ENCODE data around the gene SFR1. TPM values are rescaled to one million over a fixed set of nuclear protein-coding genes. Genes with fewer than 3 reads are reported as not detected.

The SFR1 gene
- total RNA-seq, 4 donors from 2014 or later, result 4.7 to 26.2 (median 8.4) TPM

DNA sequence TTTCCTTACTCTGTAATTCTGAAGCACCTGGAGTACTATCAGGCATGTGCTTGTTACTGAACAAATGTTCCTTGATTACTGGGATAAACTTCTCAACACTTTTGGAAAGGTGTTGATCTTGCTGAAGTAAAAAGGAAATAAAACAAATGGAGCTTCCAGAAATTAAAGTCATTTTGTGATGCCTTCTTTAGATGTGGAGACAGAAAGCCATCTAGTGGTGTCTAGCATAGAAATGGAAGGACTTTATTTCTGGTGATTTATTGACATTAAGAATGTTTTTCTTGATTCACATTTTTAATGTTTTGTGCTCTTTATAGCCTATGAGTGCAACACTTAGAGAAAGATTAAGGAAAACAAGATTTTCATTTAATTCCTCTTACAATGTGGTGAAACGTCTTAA, 1.4 kb downstream of the SFR1 start:
- DNase-seq (ENCODE audit: low spot score in 2 of 2), result no peak
- H3K27me3 ChIP-seq, result no peaks in the 10 kb centered on the region
- H3K4me3 ChIP-seq, result no peak overlapping the region
- H3K36me3 ChIP-seq, result peaks cover 0 to 17% (median 0%) of the 10 kb centered on the region in 3 donors
- peaks cover 0 to 28% (median 14%) of the 10 kb centered on the region in 4 donors for H3K4me1 ChIP-seq
- peak overlapping the region in 3 of 4 donors; percentile 85 to 99 (median 98) for H3K27ac ChIP-seq
- H3K9me3 ChIP-seq, result no peaks in the 10 kb centered on the region
- TF ChIP-seq EP300 (IDR thresholded peaks at IDR 0.05) (no peak), POLR2A (IDR thresholded peaks at IDR 0.05) (no peak)
- TF ChIP-seq, protein P1, sequence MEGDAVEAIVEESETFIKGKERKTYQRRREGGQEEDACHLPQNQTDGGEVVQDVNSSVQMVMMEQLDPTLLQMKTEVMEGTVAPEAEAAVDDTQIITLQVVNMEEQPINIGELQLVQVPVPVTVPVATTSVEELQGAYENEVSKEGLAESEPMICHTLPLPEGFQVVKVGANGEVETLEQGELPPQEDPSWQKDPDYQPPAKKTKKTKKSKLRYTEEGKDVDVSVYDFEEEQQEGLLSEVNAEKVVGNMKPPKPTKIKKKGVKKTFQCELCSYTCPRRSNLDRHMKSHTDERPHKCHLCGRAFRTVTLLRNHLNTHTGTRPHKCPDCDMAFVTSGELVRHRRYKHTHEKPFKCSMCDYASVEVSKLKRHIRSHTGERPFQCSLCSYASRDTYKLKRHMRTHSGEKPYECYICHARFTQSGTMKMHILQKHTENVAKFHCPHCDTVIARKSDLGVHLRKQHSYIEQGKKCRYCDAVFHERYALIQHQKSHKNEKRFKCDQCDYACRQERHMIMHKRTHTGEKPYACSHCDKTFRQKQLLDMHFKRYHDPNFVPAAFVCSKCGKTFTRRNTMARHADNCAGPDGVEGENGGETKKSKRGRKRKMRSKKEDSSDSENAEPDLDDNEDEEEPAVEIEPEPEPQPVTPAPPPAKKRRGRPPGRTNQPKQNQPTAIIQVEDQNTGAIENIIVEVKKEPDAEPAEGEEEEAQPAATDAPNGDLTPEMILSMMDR (IDR thresholded peaks at IDR 0.05), result peak in 2 of 5 experiments; percentile 14 to 20
- WGBS, 2 donors, result 48 to 53% methylated on average over 1 of the region's 1 CpG

DNA sequence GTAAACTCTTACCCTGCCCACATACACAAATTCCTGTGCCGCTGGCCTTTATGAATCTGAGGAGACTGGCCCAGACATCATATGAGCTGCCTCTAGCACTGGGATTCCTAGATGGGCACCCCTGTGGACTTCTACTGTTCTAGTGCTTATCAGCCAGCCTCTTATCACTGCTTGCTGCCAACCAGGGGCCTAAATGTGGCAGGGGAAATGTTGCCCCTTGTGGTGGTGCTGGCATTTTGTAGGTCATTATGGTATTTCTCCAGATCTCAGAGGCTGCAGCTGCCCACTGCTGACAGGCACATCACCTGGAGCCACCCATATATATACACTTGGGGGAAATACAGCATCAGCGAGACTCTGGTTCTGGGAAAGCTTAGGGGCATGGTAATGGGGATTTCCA, 5.4 kb downstream of the SFR1 start:
- Histone ChIP-seq H3K4me1 (peaks cover 0 to 12% (median 2%) of the 10 kb centered on the region in 4 donors), H3K27ac (peak overlapping the region in 2 of 4 donors; percentile 10 to 40), H3K4me3 (no peak overlapping the region), H3K27me3 (no peaks in the 10 kb centered on the region), H3K9me3 (no peaks in the 10 kb centered on the region), H3K36me3 (peaks cover 0 to 17% (median 0%) of the 10 kb centered on the region in 3 donors)
- 55 to 67% methylated on average over 2 of the region's 2 CpGs for WGBS, 2 donors
- TF ChIP-seq POLR2A (IDR thresholded peaks at IDR 0.05) (no peak), EP300 (IDR thresholded peaks at IDR 0.05) (no peak)
- TF ChIP-seq, protein P1 (IDR thresholded peaks at IDR 0.05), result no peak
- no peak for DNase-seq (ENCODE audit: low spot score in 2 of 2)

DNA sequence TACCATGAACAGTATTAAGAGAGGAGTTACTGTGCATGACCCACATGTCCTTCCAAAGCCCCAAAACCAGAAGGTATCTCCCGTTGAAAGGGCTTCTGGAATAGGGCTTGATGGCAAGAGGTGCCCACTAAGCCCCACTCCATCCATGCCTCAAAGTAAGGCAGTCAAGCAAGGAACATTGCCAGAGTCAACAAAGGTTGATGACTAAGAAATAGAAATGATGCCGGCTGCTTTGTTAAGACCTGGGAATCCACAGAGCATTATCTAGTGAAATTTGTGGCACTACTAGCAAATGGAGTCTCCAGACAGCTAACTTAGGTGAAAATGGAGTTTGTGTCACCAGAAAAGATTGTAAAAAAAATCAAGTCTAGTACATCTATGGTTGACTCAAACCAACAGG, 6.2 kb downstream of the SFR1 start:
- Histone ChIP-seq H3K27me3 (no peaks in the 10 kb centered on the region), H3K36me3 (peaks cover 0 to 17% (median 0%) of the 10 kb centered on the region in 3 donors), H3K9me3 (no peaks in the 10 kb centered on the region), H3K27ac (no peak overlapping the region), H3K4me1 (peaks cover 0 to 4% (median 0%) of the 10 kb centered on the region in 4 donors), H3K4me3 (no peak overlapping the region)
- DNase-seq (ENCODE audit: low spot score in 2 of 2), result no peak
- 79 to 81% methylated on average over 2 of the region's 2 CpGs for WGBS, 2 donors
- no peak for TF ChIP-seq POLR2A (IDR thresholded peaks at IDR 0.05)
- no peak for TF ChIP-seq EP300 (IDR thresholded peaks at IDR 0.05)

DNA sequence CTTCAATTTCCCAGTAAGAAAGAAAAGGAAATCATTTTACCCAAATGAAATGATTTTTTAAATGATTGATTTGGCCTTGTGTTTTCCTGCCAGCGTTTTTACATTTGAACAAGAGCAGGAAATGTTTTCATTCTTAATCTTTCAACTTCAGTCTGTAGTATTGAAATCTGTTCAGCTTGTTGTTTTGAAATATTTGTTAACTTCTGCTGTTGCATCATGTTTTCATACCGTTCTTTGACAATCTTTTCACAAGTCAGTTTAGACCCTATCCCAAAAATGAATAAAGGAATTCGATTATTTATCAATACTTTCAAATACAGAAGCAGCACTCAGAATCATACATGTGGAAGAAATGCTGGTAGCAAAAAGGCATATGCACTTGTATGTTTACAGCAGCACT, 8.1 kb downstream of the SFR1 start:
- Histone ChIP-seq H3K9me3 (no peaks in the 10 kb centered on the region), H3K36me3 (peaks cover 0 to 13% (median 0%) of the 10 kb centered on the region in 3 donors), H3K4me1 (no peaks in the 10 kb centered on the region), H3K4me3 (no peak overlapping the region), H3K27me3 (no peaks in the 10 kb centered on the region), H3K27ac (no peak overlapping the region)
- WGBS, 2 donors, result 56% methylated on average over 3 of the region's 3 CpGs
- no peak for DNase-seq (ENCODE audit: low spot score in 2 of 2)
- no peak for TF ChIP-seq EP300 (IDR thresholded peaks at IDR 0.05)
- TF ChIP-seq POLR2A (IDR thresholded peaks at IDR 0.05), result no peak
- TF ChIP-seq, protein P1 (IDR thresholded peaks at IDR 0.05), result no peak

DNA sequence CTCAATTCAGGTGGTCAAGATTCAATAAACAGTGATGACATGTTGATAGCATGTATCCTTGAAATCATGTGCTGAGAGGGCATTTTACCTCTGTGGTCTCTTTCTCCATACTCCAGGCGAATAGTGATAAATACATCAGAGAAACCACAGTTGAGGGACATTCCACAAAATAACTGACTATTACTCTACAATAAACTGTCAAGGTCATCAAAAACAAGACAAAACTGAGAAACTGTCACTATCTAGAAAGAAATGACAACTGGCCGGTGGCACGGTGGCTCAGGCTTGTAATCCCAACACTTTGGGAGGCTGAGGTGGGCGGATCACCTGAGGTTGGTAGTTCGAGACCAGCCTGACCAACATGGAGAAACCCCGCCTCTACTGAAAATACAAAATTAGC, 16.2 kb downstream of the SFR1 start:
- no peak overlapping the region for H3K4me3 ChIP-seq
- H3K9me3 ChIP-seq, result no peaks in the 10 kb centered on the region
- no peak for DNase-seq (ENCODE audit: low spot score in 2 of 2)
- H3K36me3 ChIP-seq, result no peaks in the 10 kb centered on the region
- no peaks in the 10 kb centered on the region for H3K4me1 ChIP-seq
- no peak overlapping the region for H3K27ac ChIP-seq
- TF ChIP-seq, protein P1 (IDR thresholded peaks at IDR 0.05), result no peak
- TF ChIP-seq POLR2A (IDR thresholded peaks at IDR 0.05), result no peak
- TF ChIP-seq EP300 (IDR thresholded peaks at IDR 0.05), result no peak
- H3K27me3 ChIP-seq, result no peaks in the 10 kb centered on the region
- WGBS, 2 donors, result 94 to 95% methylated on average over 6 of the region's 6 CpGs

DNA sequence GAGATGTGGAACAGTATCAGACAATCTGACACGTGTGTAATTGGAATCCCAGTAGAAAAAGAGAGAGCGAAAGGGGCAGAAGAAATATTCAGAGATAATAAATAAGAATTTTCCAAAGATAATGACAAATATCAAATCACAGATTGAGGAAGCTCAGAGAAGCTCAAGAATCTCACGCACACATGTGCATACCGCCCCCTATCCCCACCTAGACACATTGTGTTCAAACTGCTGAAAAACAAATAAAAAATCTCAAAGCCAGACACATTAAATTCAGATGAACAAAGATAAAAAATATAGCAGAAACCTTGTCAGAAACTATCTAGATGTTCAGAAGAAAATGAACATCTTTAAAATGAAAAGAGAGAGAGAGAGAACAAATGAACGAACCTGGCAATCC, 17.2 kb downstream of the SFR1 start:
- no peak overlapping the region for H3K4me3 ChIP-seq
- H3K36me3 ChIP-seq, result no peaks in the 10 kb centered on the region
- DNase-seq (ENCODE audit: low spot score in 2 of 2), result no peak
- no peak overlapping the region for H3K27ac ChIP-seq
- H3K27me3 ChIP-seq, result no peaks in the 10 kb centered on the region
- 75 to 76% methylated on average over 5 of the region's 5 CpGs for WGBS, 2 donors
- H3K4me1 ChIP-seq, result no peaks in the 10 kb centered on the region
- no peak for TF ChIP-seq EP300 (IDR thresholded peaks at IDR 0.05)
- TF ChIP-seq POLR2A (IDR thresholded peaks at IDR 0.05), result no peak
- TF ChIP-seq, protein P1 (IDR thresholded peaks at IDR 0.05), result peak in 1 of 5 experiments; percentile 9
- no peaks in the 10 kb centered on the region for H3K9me3 ChIP-seq
